K562 (cell line): ENCODE results near the gene CFAP97D2. TPM values are rescaled to one million over a fixed set of nuclear protein-coding genes. Genes with fewer than 3 reads are reported as not detected.

Experiments used
- ATAC-seq: fragments of 200-7000 bp; cut with Tn5 transposase; 3 replicates; pipeline ENCODE4 v1.9.1; 2020; ENCODE audit warnings: moderate library complexity
- BruUV-seq: library from RNA; stranded (reverse); fragments of 400-500 nt; replicated peaks from 2 replicates; lab custom pipeline; 2021; lab: Mats Ljungman, UMichigan
- CTCF ChIA-PET: fragments of 300-600 bp; formaldehyde crosslinking; extraction: SDS; loops from one replicate; lab custom pipeline; 2021; ENCODE audit warnings: low intra/inter-chr PET ratio; lab: Yijun Ruan, JAX
- POLR2A ChIA-PET: fragments of 300-600, 350-650 bp; sonication (Branson Sonifier 250); formaldehyde crosslinking; extraction: SDS; loops from one replicate; lab custom pipeline; 2021; ENCODE audit warnings: antibody characterized with exemption, inconsistent platforms; lab: Yijun Ruan, JAX
- DNase-seq, 4 experiments: peaks; one replicate each; pipeline versions ENCODE4 v3.0.0 to v3.0.0-alpha.2; 2011 to 2018; ENCODE audit warnings: low spot score in 3 of 4, mixed read lengths in 3 of 4; ENCODE audit errors: extremely low read depth in 1 of 4
- FAIRE-seq: peaks from 2 replicates; lab custom pipeline; 2011; peaks lifted over from hg19 to GRCh38; lab: Jason Lieb, UNC
- H2AFZ ChIP-seq: 2 replicates; pipeline ENCODE4 v1.6.0; 2011; ENCODE audit warnings: low read depth, low read length, control low read depth, inconsistent platforms
- H3K27ac ChIP-seq: fragments of 200-600 bp; 3 replicates; pipeline ENCODE4 v1.8.0; 2011; ENCODE audit warnings: low read depth, mild to moderate bottlenecking, control low read depth, inconsistent platforms, low read length, moderate library complexity, mixed read lengths; ENCODE audit errors: extremely low read depth
- H3K27me3 ChIP-seq, 2 experiments: fragments of 300-600 bp in 1 of 2; 2 replicates in 1 of 2; 3 replicates in 1 of 2; pipeline versions ENCODE4 v1.6.0 to v1.8.0; 2011; ENCODE audit warnings: inconsistent platforms in 2 of 2, low read length in 2 of 2, mild to moderate bottlenecking in 1 of 2, mixed read lengths in 1 of 2, moderate library complexity in 1 of 2; ENCODE audit not compliant: control insufficient read depth in 2 of 2, insufficient read depth in 2 of 2
- H3K36me3 ChIP-seq: fragments of 300-600 bp; 3 replicates; pipeline ENCODE4 v1.8.0; 2011; ENCODE audit warnings: mild to moderate bottlenecking, low read length, inconsistent platforms; ENCODE audit not compliant: control insufficient read depth, insufficient read depth
- H3K4me1 ChIP-seq, 2 experiments: fragments of 200-600 bp in 1 of 2; replicated peaks in 1 of 2; 2 replicates in 1 of 2; 3 replicates in 1 of 2; pipeline versions ENCODE4 v1.5.1 to v1.8.0; 2011; ENCODE audit warnings: inconsistent platforms in 2 of 2, low read length in 2 of 2, mild to moderate bottlenecking in 1 of 2, mixed read lengths in 1 of 2, moderate library complexity in 1 of 2; ENCODE audit not compliant: control insufficient read depth in 2 of 2, insufficient read depth in 2 of 2
- H3K4me2 ChIP-seq: 2 replicates; pipeline ENCODE4 v1.6.1; 2011; ENCODE audit warnings: low read length, control low read depth, inconsistent platforms, mixed read lengths; ENCODE audit not compliant: insufficient read depth
- H3K4me3 ChIP-seq: fragments of 200-600 bp; sonication (generic), shearing (Covaris generic); 2 replicates; pipeline ENCODE4 v1.5.1; 2016; ENCODE audit warnings: control low read depth, inconsistent platforms
- H3K79me2 ChIP-seq: fragments of 200-600 bp; 3 replicates; pipeline ENCODE4 v1.8.0; 2011; ENCODE audit warnings: low read length, inconsistent platforms; ENCODE audit not compliant: control insufficient read depth, insufficient read depth
- H3K9ac ChIP-seq, 2 experiments: 2 replicates each; pipeline versions ENCODE4 v1.6.0 to v1.6.1; 2011; ENCODE audit warnings: low read depth in 2 of 2, low read length in 2 of 2, control low read depth in 1 of 2, inconsistent platforms in 1 of 2, mild to moderate bottlenecking in 1 of 2, mixed read lengths in 1 of 2; ENCODE audit not compliant: insufficient read depth in 1 of 2
- H3K9me1 ChIP-seq: one replicate; pipeline ENCODE4 v1.6.0; 2011; ENCODE audit warnings: inconsistent platforms, mild to moderate bottlenecking, low read length, moderate library complexity; ENCODE audit not compliant: control insufficient read depth, insufficient read depth
- H3K9me3 ChIP-seq: replicated peaks from 2 replicates; pipeline ENCODE4 v1.5.1; 2011; ENCODE audit warnings: low read depth, low read length, inconsistent platforms; ENCODE audit not compliant: control insufficient read depth, insufficient read depth
- H4K20me1 ChIP-seq: replicated peaks from 2 replicates; pipeline ENCODE4 v1.6.1; 2011; ENCODE audit warnings: low read length, inconsistent platforms, mixed read lengths; ENCODE audit not compliant: control insufficient read depth, insufficient read depth
- C11orf30 ChIP-seq: fragments of 450-650 bp; IDR thresholded peaks from 2 replicates; pipeline ENCODE4 v1.6.1; 2016; ENCODE audit warnings: low read depth, mild to moderate bottlenecking
- CEBPG ChIP-seq, 3 experiments: fragments of 200-800 bp in 1 of 3; sonication (Bioruptor generic) in 1 of 3; sonication (generic) in 1 of 3; formaldehyde crosslinking in 1 of 3; IDR thresholded peaks in 2 of 3; conservative IDR thresholded peaks in 1 of 3; 2 replicates each; pipeline versions ENCODE4 v1.6.1 to v1.8.0; 2016 to 2022; ENCODE audit warnings: missing compliant biosample characterization in 2 of 3, missing genetic modification characterization in 2 of 3, mild to moderate bottlenecking in 1 of 3, missing genetic modification reagents in 1 of 3
- ZKSCAN8 ChIP-seq: fragments of 200-800 bp; sonication (Bioruptor generic); IDR thresholded peaks from 2 replicates; pipeline ENCODE4 v1.6.1; 2016; ENCODE audit warnings: missing genetic modification characterization, missing compliant biosample characterization
- ZNF175 ChIP-seq: fragments of 200-800 bp; sonication (Bioruptor generic); IDR thresholded peaks from 2 replicates; pipeline ENCODE4 v1.6.1; 2016; ENCODE audit warnings: low read depth, mild to moderate bottlenecking, missing genetic modification characterization, missing compliant biosample characterization
- WGBS: fragments of 100-300 bp; shearing (Covaris generic); methylation state at CpG from one replicate; pipeline ENCODE4 v1.1.6; 2016; ENCODE audit warnings: low coverage, mixed read lengths; ENCODE audit not compliant: insufficient coverage; ENCODE audit errors: missing lambda C conversion rate; 5-methylcytosine and 5-hydroxymethylcytosine counted together
- in situ Hi-C: fragments of 300-500 bp; cut with MboI; formaldehyde crosslinking; loops from 4 replicates; pipeline ENCODE4 v1.15.0; 2018; ENCODE audit warnings: inconsistent platforms, mixed read lengths
- intact Hi-C: fragments of 100-400 bp; cut with micrococcal nuclease; formaldehyde crosslinking; loops from 2 replicates; pipeline ENCODE4 v1.14.2; 2022
- polyA plus RNA-seq, 8 experiments: library from polyadenylated mRNA; depleted of rRNA in 4 of 8; stranded (reverse) in 5 of 8; unstranded in 3 of 8; fragments of >200 nt; fragmentation: Nextera tagmentation in 2 of 8; fragmentation: Illumina TruSeq in 1 of 8; extraction: Ambion mirVana in 2 of 8; extraction: Trizol in 1 of 8; gene quantifications; 2 replicates each; pipeline versions ENCODE4 v1.2.1 to v1.2.3, GENCODE V29; 2011 to 2014; ENCODE audit warnings: inconsistent platforms in 1 of 8, missing spikeins in 1 of 8
- total RNA-seq, 7 experiments: library from RNA; depleted of rRNA in 6 of 7; stranded (reverse); fragments of >200 nt in 6 of 7; fragmentation: Illumina TruSeq in 2 of 7; extraction: Trizol in 2 of 7; gene quantifications; 2 replicates each; pipeline versions ENCODE4 v1.2.1 to v1.2.3, GENCODE V29; 2011 to 2021; ENCODE audit warnings: low replicate concordance in 1 of 7
- TF ChIP-seq, protein P1 (sequence below): fragments of 250-450 bp; sonication (Bioruptor Pico); IDR thresholded peaks from 2 replicates; pipeline ENCODE4 v1.5.0; 2021

Gene CFAP97D2
- total and polyA plus RNA-seq, 9 of the 15 experiments (the other 6 are each of a cell fraction or from before 2014, with no cell fraction given) = not detected

DNA sequence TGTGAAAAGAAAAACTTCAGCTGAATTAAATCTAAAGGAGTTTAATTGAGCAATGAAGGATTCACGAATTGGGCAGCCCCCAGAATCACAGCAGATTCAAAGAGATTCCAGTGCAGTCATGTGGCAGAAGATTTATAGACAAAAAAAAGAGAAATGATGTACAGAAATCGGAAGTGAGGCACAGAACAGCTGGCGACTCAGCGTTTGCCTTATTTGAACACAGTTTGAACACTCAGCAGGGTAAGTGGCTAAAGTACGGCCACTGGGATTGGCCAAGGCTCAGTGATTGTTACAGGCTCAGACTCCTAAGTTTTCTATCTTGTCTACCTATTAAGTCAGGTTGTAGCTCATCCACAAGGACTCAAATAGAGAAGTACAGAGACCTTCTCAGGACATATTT is 11.6 kb upstream of the CFAP97D2 start:
- Histone ChIP-seq H3K9me1 (no peaks in the 10 kb centered on the region), H3K27me3 (peaks cover 23 to 43% of the 10 kb centered on the region in 2 experiments), H4K20me1 (no peaks in the 10 kb centered on the region), H3K27ac (no peak overlapping the region), H3K4me3 (no peak overlapping the region), H3K79me2 (no peaks in the 10 kb centered on the region), H3K36me3 (no peaks in the 10 kb centered on the region), H3K9ac (no peak overlapping the region), H2AFZ (no peak overlapping the region), H3K4me2 (no peak overlapping the region), H3K4me1 (peaks cover 0 to 2% of the 10 kb centered on the region in 2 experiments; a peak in 2 of 5 replicates), H3K9me3 (no peaks in the 10 kb centered on the region)
- ChIA-PET POLR2A (no interaction called here), CTCF (no interaction called here)
- FAIRE-seq (no peak), ATAC-seq (no peak), DNase-seq (no peak)
- TF ChIP-seq C11orf30 (no peak), ZNF175 (CRISPR knock-in tag) (no peak), ZKSCAN8 (CRISPR knock-in tag) (no peak), CEBPG (CRISPR knock-in tag; IDR thresholded peaks at IDR 0.05) (no peak), CEBPG (tag; conservative IDR thresholded peaks at IDR 0.05 in 1 of 2, IDR thresholded peaks at IDR 0.05 in 1 of 2) (no peak)
- TF ChIP-seq, protein P1, sequence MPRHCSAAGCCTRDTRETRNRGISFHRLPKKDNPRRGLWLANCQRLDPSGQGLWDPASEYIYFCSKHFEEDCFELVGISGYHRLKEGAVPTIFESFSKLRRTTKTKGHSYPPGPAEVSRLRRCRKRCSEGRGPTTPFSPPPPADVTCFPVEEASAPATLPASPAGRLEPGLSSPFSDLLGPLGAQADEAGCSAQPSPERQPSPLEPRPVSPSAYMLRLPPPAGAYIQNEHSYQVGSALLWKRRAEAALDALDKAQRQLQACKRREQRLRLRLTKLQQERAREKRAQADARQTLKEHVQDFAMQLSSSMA = no peak
- in situ Hi-C loops = no loop called here
- WGBS = 5% methylated on average over 5 of the region's 5 CpGs
- intact Hi-C loops = no loop called here
- no TSS peak for BruUV-seq
